CD14-positive monocyte (primary cell): ENCODE data around the gene ATP2C2. TPM values are rescaled to one million over a fixed set of nuclear protein-coding genes. Genes with fewer than 3 reads are reported as not detected.
"Not testable (repeated sequence)": the region's sequence is repeated elsewhere in the genome, so short reads cannot be mapped to it uniquely, and the experiment has no call there.

Experiments used
- DNase-seq, 3 donors: peaks; one replicate each; pipeline ENCODE4 v3.0.0-alpha.2; 2011 to 2022
- H2AFZ ChIP-seq: 2 replicates; pipeline ENCODE4 v1.6.0; 2012; ENCODE audit warnings: mild to moderate bottlenecking, low read depth, low read length, inconsistent platforms; ENCODE audit not compliant: insufficient read depth, poor library complexity, severe bottlenecking
- H3K27ac ChIP-seq, 2 donors: 1 replicate in 1 of 2; 2 replicates in 1 of 2; pipeline ENCODE4 v1.5.1; 2012 to 2013; ENCODE audit warnings: low read length in 2 of 2, control low read depth in 1 of 2, inconsistent platforms in 1 of 2, low read depth in 1 of 2, mild to moderate bottlenecking in 1 of 2
- H3K27me3 ChIP-seq, 2 donors: one replicate each; pipeline versions ENCODE4 v1.6.0 to v1.6.1; 2011 to 2013; ENCODE audit warnings: low read length in 2 of 2; ENCODE audit not compliant: control insufficient read depth in 2 of 2, insufficient read depth in 2 of 2
- H3K36me3 ChIP-seq, 2 donors: replicated peaks in 1 of 2; 1 replicate in 1 of 2; 2 replicates in 1 of 2; pipeline versions ENCODE4 v1.5.1 to v1.6.1; 2012 to 2013; ENCODE audit warnings: low read length in 2 of 2, control low read depth in 1 of 2, inconsistent platforms in 1 of 2, mild to moderate bottlenecking in 1 of 2; ENCODE audit not compliant: insufficient read depth in 2 of 2, control insufficient read depth in 1 of 2
- H3K4me1 ChIP-seq, 2 donors: 1 replicate in 1 of 2; 2 replicates in 1 of 2; pipeline versions ENCODE4 v1.5.1 to v1.6.1; 2012 to 2013; ENCODE audit warnings: low read length in 2 of 2, control low read depth in 1 of 2, inconsistent platforms in 1 of 2, mild to moderate bottlenecking in 1 of 2, moderate library complexity in 1 of 2; ENCODE audit not compliant: insufficient read depth in 2 of 2, control insufficient read depth in 1 of 2
- H3K4me2 ChIP-seq: replicated peaks from 2 replicates; pipeline ENCODE3; 2012; ENCODE audit warnings: low read length, moderate library complexity, mild to moderate bottlenecking; ENCODE audit not compliant: poor library complexity, severe bottlenecking; ENCODE audit errors: extremely low read depth
- H3K4me3 ChIP-seq, 3 experiments: fragments of 200-600 bp in 1 of 3; sonication (generic) in 1 of 3; replicated peaks in 1 of 3; 1 replicate in 2 of 3; 2 replicates in 1 of 3; pipeline ENCODE4 v1.5.1; 2011 to 2013; ENCODE audit warnings: low read length in 3 of 3, mild to moderate bottlenecking in 3 of 3, control low read depth in 2 of 3, low read depth in 2 of 3, inconsistent platforms in 1 of 3, moderate library complexity in 1 of 3
- H3K79me2 ChIP-seq: 2 replicates; pipeline ENCODE4 v1.6.0; 2012; ENCODE audit warnings: mild to moderate bottlenecking, control low read depth, inconsistent platforms, low read length, moderate library complexity; ENCODE audit not compliant: insufficient read depth
- H3K9ac ChIP-seq: 2 replicates; pipeline ENCODE4 v1.6.0; 2017; ENCODE audit warnings: low read length, mild to moderate bottlenecking; ENCODE audit not compliant: insufficient read depth, poor library complexity, severe bottlenecking
- H3K9me3 ChIP-seq, 2 donors: replicated peaks in 1 of 2; 1 replicate in 1 of 2; 2 replicates in 1 of 2; pipeline versions ENCODE4 v1.5.1 to v1.6.1; 2012 to 2013; ENCODE audit warnings: low read length in 2 of 2, control low read depth in 1 of 2; ENCODE audit not compliant: control insufficient read depth in 1 of 2, insufficient read depth in 1 of 2
- H4K20me1 ChIP-seq: 2 replicates; pipeline ENCODE4 v1.6.0; 2012; ENCODE audit warnings: mild to moderate bottlenecking, low read length, control low read depth, moderate library complexity; ENCODE audit not compliant: insufficient read depth
- H3K27ac Mint-ChIP-seq, 7 donors: one replicate each; pipeline ENCODE4 v1.8.0; 2020; ENCODE audit warnings: mild to moderate bottlenecking in 7 of 7, mixed read lengths in 7 of 7, moderate library complexity in 6 of 7, inconsistent platforms in 2 of 7
- H3K27me3 Mint-ChIP-seq, 3 donors: one replicate each; pipeline ENCODE4 v1.8.0; 2021 to 2022; ENCODE audit warnings: low read depth in 3 of 3, mild to moderate bottlenecking in 3 of 3, mixed read lengths in 3 of 3, moderate library complexity in 3 of 3, inconsistent platforms in 1 of 3
- H3K36me3 Mint-ChIP-seq, 2 donors: one replicate each; pipeline ENCODE4 v1.8.0; 2020; ENCODE audit warnings: mixed read lengths in 2 of 2, inconsistent platforms in 1 of 2, mild to moderate bottlenecking in 1 of 2
- H3K4me1 Mint-ChIP-seq: one replicate; pipeline ENCODE4 v1.8.0; 2020; ENCODE audit warnings: mild to moderate bottlenecking, mixed read lengths
- H3K4me3 Mint-ChIP-seq, 2 donors: one replicate each; pipeline ENCODE4 v1.8.0; 2020; ENCODE audit warnings: mild to moderate bottlenecking in 2 of 2, mixed read lengths in 2 of 2, moderate library complexity in 1 of 2
- H3K9me3 Mint-ChIP-seq, 7 donors: one replicate each; pipeline ENCODE4 v1.8.0; 2020 to 2022; ENCODE audit warnings: mixed read lengths in 7 of 7, mild to moderate bottlenecking in 6 of 7, moderate library complexity in 6 of 7, inconsistent platforms in 2 of 7
- CTCF ChIP-seq: fragments of 200-600 bp; IDR thresholded peaks from one replicate; pipeline ENCODE4 v1.8.0; 2022; ENCODE audit warnings: antibody characterized with exemption, mild to moderate bottlenecking
- WGBS: methylation state at CpG from one replicate; pipeline ENCODE4 v1.1.5; 2013; ENCODE audit warnings: missing lambda C conversion rate; ENCODE audit not compliant: insufficient coverage; 5-methylcytosine and 5-hydroxymethylcytosine counted together
- intact Hi-C, 2 donors: fragments of 100-400 bp; cut with micrococcal nuclease; formaldehyde crosslinking; loops; one replicate each; pipeline versions ENCODE4 v1.15.0 to v1.15.1; 2023
- polyA plus RNA-seq, 3 donors: library from polyadenylated mRNA; depleted of rRNA in 1 of 3; unstranded in 2 of 3; stranded (reverse) in 1 of 3; fragments of 300-500 nt in 2 of 3; fragments of >200 nt in 1 of 3; fragmentation: Illumina TruSeq in 2 of 3; gene quantifications; 1 replicate in 2 of 3; 2 replicates in 1 of 3; pipeline ENCODE4 v1.2.3, GENCODE V29; 2012 to 2021

Gene ATP2C2
- polyA plus RNA-seq, 3 donors, result 0.05 TPM; not detected in 2

DNA sequence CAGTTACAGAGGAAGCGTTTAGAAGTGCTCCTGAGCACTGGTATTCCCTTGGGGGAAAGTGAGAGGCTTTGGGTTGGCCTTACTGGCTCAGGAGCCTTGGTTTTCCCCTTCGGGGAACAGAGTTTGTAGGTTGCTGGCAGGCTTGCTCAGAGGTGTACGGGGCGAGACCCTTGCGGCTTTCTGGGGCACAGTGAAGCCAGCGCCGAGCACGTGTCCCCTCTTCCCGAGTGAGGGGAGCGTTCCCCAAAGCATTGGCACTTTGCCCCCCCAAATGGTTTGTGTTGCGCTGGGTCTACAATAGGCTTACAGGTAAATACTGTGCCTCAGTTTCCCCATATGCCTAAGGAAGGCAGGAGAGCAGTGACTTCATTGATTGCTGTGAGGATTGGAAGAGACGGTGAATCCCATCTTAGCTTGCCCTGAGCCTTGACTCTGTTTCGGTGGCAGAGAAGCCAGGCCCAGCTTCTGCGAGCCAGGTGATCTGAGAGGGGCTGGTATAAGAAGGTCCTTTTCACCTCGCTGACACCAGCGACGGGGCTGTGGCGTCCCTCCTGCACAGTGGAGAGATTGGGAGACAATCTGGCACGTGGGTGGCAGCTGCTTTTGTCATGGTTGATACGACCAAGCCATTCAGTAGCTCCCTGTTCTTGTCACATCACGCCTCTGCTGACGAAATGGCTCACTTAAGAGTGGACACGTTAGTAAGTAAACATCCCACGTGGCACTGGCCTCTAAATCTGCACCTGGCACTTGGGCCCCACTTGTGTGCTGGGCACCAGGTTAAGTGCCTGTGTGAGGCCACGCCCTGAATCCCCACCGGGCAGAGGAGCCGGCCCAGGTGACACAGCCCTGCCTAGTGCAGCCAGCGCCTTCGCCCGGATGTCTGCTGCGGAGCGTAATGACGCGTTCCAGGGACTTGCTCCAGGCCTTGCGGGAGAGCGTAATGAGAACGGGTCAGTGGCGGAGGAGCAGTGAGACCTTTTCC is 81.1 kb downstream of the ATP2C2 start:
- no peak overlapping the region for H3K4me3 ChIP-seq
- intact Hi-C loops, result no loop called here
- no peak overlapping the region for H3K4me2 ChIP-seq
- no peak for DNase-seq
- Mint-ChIP-seq H3K27me3 (peaks cover 5 to 21% (median 13%) of the 10 kb centered on the region in 3 donors), H3K4me3 (peak overlapping the region in 1 of 2 donors; percentile 28), H3K4me1 (no peaks in the 10 kb centered on the region), H3K9me3 (peaks cover 0 to 6% (median 0%) of the 10 kb centered on the region in 7 donors), H3K27ac (no peak overlapping the region), H3K36me3 (no peaks in the 10 kb centered on the region)
- WGBS, result 95% methylated on average over 36 of the region's 38 CpGs
- H3K9ac ChIP-seq, result no peak overlapping the region
- H3K79me2 ChIP-seq, result no peaks in the 10 kb centered on the region
- no peak for TF ChIP-seq CTCF
- H4K20me1 ChIP-seq, result no peaks in the 10 kb centered on the region
- H2AFZ ChIP-seq, result no peak overlapping the region
- H3K9me3 ChIP-seq, result no peaks in the 10 kb centered on the region
- H3K27me3 ChIP-seq, result no peaks in the 10 kb centered on the region
- no peaks in the 10 kb centered on the region for H3K4me1 ChIP-seq
- H3K27ac ChIP-seq, result no peak overlapping the region
- H3K36me3 ChIP-seq, result no peaks in the 10 kb centered on the region

- no peaks in the 10 kb centered on the region for H3K79me2 ChIP-seq
- TF ChIP-seq CTCF, result no peak
- Mint-ChIP-seq H3K36me3 (no peaks in the 10 kb centered on the region), H3K27me3 (peaks cover 5 to 18% (median 10%) of the 10 kb centered on the region in 3 donors), H3K9me3 (peaks cover 0 to 6% (median 0%) of the 10 kb centered on the region in 7 donors), H3K4me1 (no peaks in the 10 kb centered on the region), H3K4me3 (no peak overlapping the region), H3K27ac (no peak overlapping the region)
- H3K4me2 ChIP-seq, result no peak overlapping the region
- H3K27me3 ChIP-seq, result no peaks in the 10 kb centered on the region
- no peaks in the 10 kb centered on the region for H4K20me1 ChIP-seq
- no peak overlapping the region for H2AFZ ChIP-seq
- 100% methylated on average over 3 of the region's 11 CpGs for WGBS
- no peaks in the 10 kb centered on the region for H3K36me3 ChIP-seq
- no peak overlapping the region for H3K9ac ChIP-seq
- H3K4me3 ChIP-seq, result no peak overlapping the region
- intact Hi-C loops, result no loop called here
- H3K4me1 ChIP-seq, result no peaks in the 10 kb centered on the region
- DNase-seq, result no peak
- H3K27ac ChIP-seq, result no peak overlapping the region
- no peaks in the 10 kb centered on the region for H3K9me3 ChIP-seq
Observed at GRCh38 chr16:84450176-84450865, 82.0 kb downstream of the ATP2C2 start.

- H3K4me3 Mint-ChIP-seq, H3K36me3 Mint-ChIP-seq, H3K9ac ChIP-seq, H3K9me3 Mint-ChIP-seq, H3K4me2 ChIP-seq, DNase-seq, H3K9me3 ChIP-seq, H3K79me2 ChIP-seq, H3K4me3 ChIP-seq, intact Hi-C loops, H3K36me3 ChIP-seq, H4K20me1 ChIP-seq, H3K4me1 Mint-ChIP-seq, H3K27ac ChIP-seq, H3K27me3 ChIP-seq, H3K4me1 ChIP-seq, H2AFZ ChIP-seq, H3K27ac Mint-ChIP-seq: not testable (repeated sequence)
- WGBS, result 79% methylated on average over 3 of the region's 9 CpGs
- H3K27me3 Mint-ChIP-seq, result peaks cover 5 to 13% (median 10%) of the 10 kb centered on the region in 3 donors
Observed at GRCh38 chr16:84451010-84451676, 82.8 kb downstream of the ATP2C2 start.
